Measurements from ENCODE around the gene CAPN14.

DNA sequence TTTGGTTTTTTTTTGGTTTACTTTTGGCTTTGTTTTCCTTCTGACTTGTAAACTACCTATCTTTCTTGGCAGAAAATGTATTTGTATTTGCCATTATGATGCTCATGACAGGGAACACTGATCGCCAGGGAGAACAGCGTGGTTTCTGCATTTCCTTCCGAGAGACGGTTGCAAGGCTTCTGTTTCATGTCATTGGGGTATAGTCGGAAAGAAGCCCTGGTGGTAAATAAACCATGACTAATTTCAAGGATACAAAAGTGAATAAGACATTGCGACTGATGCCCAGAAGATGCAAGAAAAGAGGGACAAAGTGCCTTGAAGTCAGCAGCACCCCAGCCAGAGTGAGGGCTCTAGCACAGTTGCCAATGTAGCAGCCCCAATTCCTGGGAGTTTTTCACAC, 4.2 kb upstream of the CAPN14 start:
- TF ChIP-seq POLR2AphosphoS5 (IDR thresholded peaks at IDR 0.05; ENCODE audit: low read depth, low read length) (no peak), POLR2A (IDR thresholded peaks at IDR 0.05; ENCODE audit: low read depth, low read length) (no peak), TAF1 (IDR thresholded peaks at IDR 0.05; ENCODE audit: low read depth, low read length) (no peak), SPI1 (IDR thresholded peaks at IDR 0.05; ENCODE audit: low read depth, low read length) (no peak), POU2F2 (IDR thresholded peaks at IDR 0.05; ENCODE audit: low read depth, low read length) (no peak), PAX5 (IDR thresholded peaks at IDR 0.05; ENCODE audit: insufficient read depth, low read length, severe bottlenecking) (no peak)

Data from GM12891 (cell line).